ENCODE results near the gene GALNT10.

Gene GALNT10

DNA sequence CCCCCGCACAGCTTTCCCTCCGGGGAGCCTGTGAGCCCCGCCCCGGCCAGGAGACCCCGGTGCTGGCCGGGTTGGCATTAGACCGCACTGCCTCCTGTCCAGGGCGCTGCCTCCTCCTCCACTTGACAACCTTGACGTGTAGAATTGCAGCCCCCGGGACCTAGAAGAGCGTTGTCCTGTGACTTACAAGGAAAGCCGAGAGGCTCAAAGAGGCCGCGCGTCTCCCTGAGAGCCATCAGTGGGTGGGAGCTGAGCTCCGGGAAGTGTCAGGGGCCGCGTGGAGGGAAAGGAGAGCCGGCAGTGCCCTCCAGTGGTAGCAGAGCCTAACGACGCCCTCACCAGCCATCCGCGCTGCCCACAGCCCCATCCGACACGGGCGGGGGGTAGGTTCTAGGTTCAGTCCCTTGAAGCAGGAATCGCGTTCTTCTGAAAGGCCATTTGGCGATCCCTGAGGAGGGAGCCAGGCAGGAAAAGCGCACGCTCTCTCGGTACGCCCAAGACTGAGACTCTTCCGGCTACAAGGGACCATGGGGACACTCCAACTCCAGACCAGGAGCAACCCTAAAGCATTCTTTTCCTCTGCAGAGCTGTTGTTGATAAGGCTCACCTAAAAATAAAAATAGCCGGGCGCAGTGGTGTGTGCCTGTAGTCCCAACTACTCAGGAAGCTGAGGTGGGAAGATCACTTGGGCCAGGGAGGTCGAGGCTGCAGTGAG is 214.7 kb downstream of the GALNT10 start:
- H3K27ac ChIP-seq: no peak overlapping the region
- TF ChIP-seq, protein P1, sequence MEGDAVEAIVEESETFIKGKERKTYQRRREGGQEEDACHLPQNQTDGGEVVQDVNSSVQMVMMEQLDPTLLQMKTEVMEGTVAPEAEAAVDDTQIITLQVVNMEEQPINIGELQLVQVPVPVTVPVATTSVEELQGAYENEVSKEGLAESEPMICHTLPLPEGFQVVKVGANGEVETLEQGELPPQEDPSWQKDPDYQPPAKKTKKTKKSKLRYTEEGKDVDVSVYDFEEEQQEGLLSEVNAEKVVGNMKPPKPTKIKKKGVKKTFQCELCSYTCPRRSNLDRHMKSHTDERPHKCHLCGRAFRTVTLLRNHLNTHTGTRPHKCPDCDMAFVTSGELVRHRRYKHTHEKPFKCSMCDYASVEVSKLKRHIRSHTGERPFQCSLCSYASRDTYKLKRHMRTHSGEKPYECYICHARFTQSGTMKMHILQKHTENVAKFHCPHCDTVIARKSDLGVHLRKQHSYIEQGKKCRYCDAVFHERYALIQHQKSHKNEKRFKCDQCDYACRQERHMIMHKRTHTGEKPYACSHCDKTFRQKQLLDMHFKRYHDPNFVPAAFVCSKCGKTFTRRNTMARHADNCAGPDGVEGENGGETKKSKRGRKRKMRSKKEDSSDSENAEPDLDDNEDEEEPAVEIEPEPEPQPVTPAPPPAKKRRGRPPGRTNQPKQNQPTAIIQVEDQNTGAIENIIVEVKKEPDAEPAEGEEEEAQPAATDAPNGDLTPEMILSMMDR (IDR thresholded peaks at IDR 0.05): peak; percentile 86
- TF ChIP-seq ZFX (IDR thresholded peaks at IDR 0.05; ENCODE audit: borderline replicate concordance): no peak

DNA sequence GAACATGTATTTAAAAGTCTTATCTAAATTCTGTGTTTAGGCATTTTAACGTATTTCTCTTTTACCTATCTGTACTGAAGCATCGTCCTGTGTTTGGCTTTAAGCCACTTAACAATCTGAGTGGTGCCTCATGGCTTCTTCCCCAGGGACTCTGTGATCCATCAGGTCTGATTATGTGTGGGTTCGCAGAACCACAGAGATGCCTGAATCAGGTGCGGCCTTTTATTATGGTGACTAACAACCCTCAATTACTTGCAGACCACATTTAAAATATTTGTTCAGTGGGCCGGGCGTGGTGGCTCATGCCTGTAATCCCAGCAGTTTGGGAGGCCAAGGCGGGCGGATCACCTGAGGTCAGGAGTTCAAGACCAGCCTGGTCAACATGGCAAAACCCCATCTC is 215.7 kb downstream of the GALNT10 start:
- TF ChIP-seq ZFX (IDR thresholded peaks at IDR 0.05; ENCODE audit: borderline replicate concordance): no peak
- TF ChIP-seq, protein P1 (IDR thresholded peaks at IDR 0.05): no peak

DNA sequence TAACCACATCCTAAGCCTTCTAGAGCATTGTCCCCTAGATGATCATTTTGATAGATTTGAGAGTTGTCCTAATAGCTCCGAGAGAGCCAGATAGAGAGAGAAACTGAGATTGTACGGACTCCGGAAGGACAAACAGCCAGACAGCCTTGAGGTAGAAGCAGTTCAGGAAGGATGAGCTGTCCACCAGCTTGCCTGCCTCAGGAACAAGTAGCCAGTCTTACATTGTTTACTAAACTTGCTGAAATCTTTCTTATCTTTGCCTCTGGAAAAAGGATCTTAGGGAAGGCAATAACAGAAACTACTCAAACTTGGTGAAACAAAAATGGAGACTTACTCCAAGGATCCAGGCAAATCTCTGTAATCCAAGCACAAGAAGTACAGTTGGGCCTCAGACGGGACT is 216.3 kb downstream of the GALNT10 start:
- TF ChIP-seq, protein P1 (IDR thresholded peaks at IDR 0.05): no peak
- no peak for TF ChIP-seq ZFX (IDR thresholded peaks at IDR 0.05; ENCODE audit: borderline replicate concordance)
- no peak overlapping the region for H3K27ac ChIP-seq

More for the DNA sequence above, 215.7 kb downstream of the GALNT10 start:
- H3K27ac ChIP-seq: no peak overlapping the region

DNA sequence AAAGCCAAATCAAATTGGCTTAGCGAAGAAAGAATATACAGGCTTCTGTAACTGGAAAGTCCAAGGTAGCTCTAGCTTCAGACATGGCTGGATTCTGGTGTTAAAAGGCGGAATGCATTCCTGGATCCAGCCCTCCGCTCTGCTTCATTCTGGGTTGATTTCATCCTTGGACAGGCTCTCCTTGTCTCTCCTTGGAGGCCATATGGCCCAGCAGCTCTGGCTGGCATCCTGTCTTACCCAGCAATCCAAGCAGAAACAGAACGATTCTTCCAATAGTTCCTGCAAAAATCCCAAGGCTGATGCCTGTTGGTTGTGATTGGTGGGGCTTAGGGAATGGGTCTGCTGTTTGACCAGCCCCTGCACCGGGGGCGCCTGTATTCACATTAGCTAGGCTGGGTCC is 218.3 kb downstream of the GALNT10 start:
- H3K27ac ChIP-seq: no peak overlapping the region
- TF ChIP-seq ZFX (IDR thresholded peaks at IDR 0.05; ENCODE audit: borderline replicate concordance): no peak
- TF ChIP-seq, protein P1 (IDR thresholded peaks at IDR 0.05): no peak

DNA sequence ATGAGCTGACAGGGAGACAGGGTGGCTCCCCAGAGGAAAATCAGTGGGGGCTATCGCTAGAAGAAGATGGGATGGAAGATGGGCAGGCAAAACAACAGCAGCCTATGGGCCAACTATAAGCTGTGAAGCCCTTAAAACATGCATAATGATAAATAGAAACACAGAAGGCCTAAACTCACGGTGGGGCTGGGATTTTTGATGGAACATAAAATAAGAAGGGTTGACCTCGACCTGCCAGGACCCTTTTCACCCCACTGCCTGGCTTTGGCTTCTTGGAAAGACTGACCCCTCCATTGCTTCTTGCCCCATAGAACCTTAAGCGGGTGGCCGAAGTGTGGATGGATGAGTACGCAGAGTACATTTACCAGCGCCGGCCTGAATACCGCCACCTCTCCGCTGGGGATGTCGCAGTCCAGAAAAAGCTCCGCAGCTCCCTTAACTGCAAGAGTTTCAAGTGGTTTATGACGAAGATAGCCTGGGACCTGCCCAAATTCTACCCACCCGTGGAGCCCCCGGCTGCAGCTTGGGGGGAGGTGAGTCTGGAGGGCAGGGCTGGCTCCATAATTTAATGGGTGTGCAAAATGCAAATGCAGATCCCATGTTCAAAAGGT is 218.8 kb downstream of the GALNT10 start:
- TF ChIP-seq, protein P1 (IDR thresholded peaks at IDR 0.05): no peak
- TF ChIP-seq ZFX (IDR thresholded peaks at IDR 0.05; ENCODE audit: borderline replicate concordance): no peak
- H3K27ac ChIP-seq: no peak overlapping the region

DNA sequence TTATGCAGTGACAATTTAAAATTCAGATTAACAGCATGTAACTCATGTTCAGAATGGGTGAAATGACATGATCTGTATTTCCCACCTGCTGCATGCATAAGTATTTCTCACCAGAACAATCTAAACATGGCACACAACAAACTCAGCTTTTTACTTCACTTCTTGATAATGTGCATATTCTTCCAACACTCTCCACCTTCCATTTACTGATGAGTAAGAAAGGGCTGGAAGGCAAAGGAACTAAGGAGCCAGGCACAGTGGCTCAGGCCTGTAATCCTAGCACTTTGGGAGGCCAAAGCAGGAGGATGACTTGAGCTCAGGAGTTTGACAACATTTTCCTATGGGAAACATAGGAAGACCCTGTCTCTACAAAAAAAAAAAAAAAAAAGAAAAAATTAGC is 219.5 kb downstream of the GALNT10 start:
- TF ChIP-seq ZFX (IDR thresholded peaks at IDR 0.05; ENCODE audit: borderline replicate concordance): no peak
- TF ChIP-seq, protein P1 (IDR thresholded peaks at IDR 0.05): no peak
- H3K27ac ChIP-seq: no peak overlapping the region

DNA sequence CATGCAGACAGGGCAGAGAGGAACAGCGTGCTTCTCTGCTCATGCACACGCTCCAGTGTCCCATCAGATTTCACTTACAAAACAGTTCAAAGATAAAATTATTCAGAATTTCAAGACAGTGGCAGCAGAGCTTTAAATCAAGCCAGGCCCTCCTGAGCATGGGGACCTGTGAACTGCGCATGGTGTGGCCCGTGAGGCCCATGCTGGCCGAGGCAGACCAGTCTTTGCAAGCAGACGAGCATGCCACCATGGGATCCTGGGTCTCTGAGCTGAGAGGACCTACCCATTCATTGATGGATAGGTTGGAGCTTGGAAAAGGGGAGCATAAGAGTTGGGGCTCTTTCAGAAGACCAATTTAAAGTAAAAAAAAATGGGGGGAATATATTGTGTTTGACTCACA is 220.3 kb downstream of the GALNT10 start:
- no peak overlapping the region for H3K27ac ChIP-seq
- TF ChIP-seq, protein P1 (IDR thresholded peaks at IDR 0.05): no peak
- TF ChIP-seq ZFX (IDR thresholded peaks at IDR 0.05; ENCODE audit: borderline replicate concordance): no peak
